ENCODE data around the gene SRPX2.

DNA sequence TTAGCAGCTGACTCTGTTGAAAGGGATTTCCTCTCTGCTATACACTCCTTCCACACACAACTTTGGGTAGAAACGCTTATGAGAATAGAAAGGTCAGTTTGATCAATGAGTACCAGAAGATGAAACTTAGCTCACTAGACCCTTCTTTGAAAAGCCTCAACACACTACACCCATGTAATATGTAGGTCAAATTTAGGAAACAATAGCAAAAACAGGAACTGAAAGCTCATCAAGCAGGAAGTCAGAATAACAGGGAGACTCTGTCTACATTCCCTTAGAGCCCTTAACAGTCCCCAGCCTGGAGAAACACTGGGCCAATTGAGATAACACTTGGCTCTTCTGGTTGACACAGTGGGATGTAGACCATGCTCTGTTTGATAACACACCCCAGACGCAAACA is 30.7 kb downstream of the SRPX2 start:
- no peak for TF ChIP-seq POLR2A (IDR thresholded peaks at IDR 0.05)
- TF ChIP-seq, protein P1, sequence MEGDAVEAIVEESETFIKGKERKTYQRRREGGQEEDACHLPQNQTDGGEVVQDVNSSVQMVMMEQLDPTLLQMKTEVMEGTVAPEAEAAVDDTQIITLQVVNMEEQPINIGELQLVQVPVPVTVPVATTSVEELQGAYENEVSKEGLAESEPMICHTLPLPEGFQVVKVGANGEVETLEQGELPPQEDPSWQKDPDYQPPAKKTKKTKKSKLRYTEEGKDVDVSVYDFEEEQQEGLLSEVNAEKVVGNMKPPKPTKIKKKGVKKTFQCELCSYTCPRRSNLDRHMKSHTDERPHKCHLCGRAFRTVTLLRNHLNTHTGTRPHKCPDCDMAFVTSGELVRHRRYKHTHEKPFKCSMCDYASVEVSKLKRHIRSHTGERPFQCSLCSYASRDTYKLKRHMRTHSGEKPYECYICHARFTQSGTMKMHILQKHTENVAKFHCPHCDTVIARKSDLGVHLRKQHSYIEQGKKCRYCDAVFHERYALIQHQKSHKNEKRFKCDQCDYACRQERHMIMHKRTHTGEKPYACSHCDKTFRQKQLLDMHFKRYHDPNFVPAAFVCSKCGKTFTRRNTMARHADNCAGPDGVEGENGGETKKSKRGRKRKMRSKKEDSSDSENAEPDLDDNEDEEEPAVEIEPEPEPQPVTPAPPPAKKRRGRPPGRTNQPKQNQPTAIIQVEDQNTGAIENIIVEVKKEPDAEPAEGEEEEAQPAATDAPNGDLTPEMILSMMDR (IDR thresholded peaks at IDR 0.05) = no peak
